Panc1 (cell line): Measurements from ENCODE around the gene OR2T8. TPM values are rescaled to one million over a fixed set of nuclear protein-coding genes. Genes with fewer than 3 reads are reported as not detected.

Experiments used
- ATAC-seq: fragments of 200-7000 bp; cut with Tn5 transposase; 2 replicates; pipeline ENCODE4 v1.9.1; 2020; ENCODE audit warnings: mild to moderate bottlenecking, moderate library complexity
- BruUV-seq: library from RNA; stranded (reverse); fragments of 400-500 nt; replicated peaks from 2 replicates; lab custom pipeline; 2021; lab: Mats Ljungman, UMichigan
- CTCF ChIA-PET: fragments of 300-600 bp; sonication (Branson Sonifier 250); formaldehyde crosslinking; loops from one replicate; lab custom pipeline; 2022; ENCODE audit warnings: antibody characterized with exemption; lab: Charles Lee
- POLR2A ChIA-PET: fragments of 300-600 bp; sonication (Branson Sonifier 250); formaldehyde crosslinking; loops from one replicate; lab custom pipeline; 2022; ENCODE audit warnings: antibody characterized with exemption; lab: Charles Lee
- DNase-seq: peaks from one replicate; pipeline ENCODE4 v3.0.0-alpha.2; 2010; ENCODE audit warnings: low read depth, low spot score
- H3K27ac ChIP-seq: 2 replicates; pipeline ENCODE4 v1.5.1; 2011; ENCODE audit warnings: mild to moderate bottlenecking, low read length, inconsistent platforms
- H3K27me3 ChIP-seq: fragments of 200-500 bp; sonication (Bioruptor generic); 2 replicates; pipeline ENCODE4 v1.6.0; 2014; ENCODE audit warnings: low read length, inconsistent platforms; ENCODE audit not compliant: control insufficient read depth, insufficient read depth
- H3K36me3 ChIP-seq: fragments of 200-500 bp; sonication (Bioruptor generic); 2 replicates; pipeline ENCODE4 v1.5.1; 2014; ENCODE audit warnings: inconsistent platforms, mild to moderate bottlenecking, low read length, moderate library complexity; ENCODE audit not compliant: control insufficient read depth, insufficient read depth
- H3K4me1 ChIP-seq: 2 replicates; pipeline ENCODE4 v1.5.1; 2011; ENCODE audit warnings: inconsistent platforms, mild to moderate bottlenecking, low read length, moderate library complexity; ENCODE audit not compliant: control insufficient read depth, insufficient read depth
- H3K4me3 ChIP-seq, 2 experiments: 2 replicates each; pipeline ENCODE4 v1.5.1; 2011 to 2012; ENCODE audit warnings: low read depth in 2 of 2, low read length in 2 of 2, mild to moderate bottlenecking in 2 of 2, inconsistent platforms in 1 of 2, moderate library complexity in 1 of 2
- H3K9me3 ChIP-seq: fragments of 200-500 bp; sonication (Bioruptor generic); 2 replicates; pipeline ENCODE4 v1.5.1; 2014; ENCODE audit warnings: low read depth, mild to moderate bottlenecking, inconsistent platforms, low read length, moderate library complexity; ENCODE audit not compliant: control insufficient read depth, insufficient read depth
- POLR2AphosphoS5 ChIP-seq: IDR thresholded peaks from 2 replicates; pipeline ENCODE4 v1.6.1; 2012; ENCODE audit warnings: mild to moderate bottlenecking, low read depth, low read length, moderate library complexity
- SIN3A ChIP-seq: IDR thresholded peaks from 2 replicates; pipeline ENCODE4 v1.6.1; 2012; ENCODE audit warnings: low read depth, mild to moderate bottlenecking, low read length, moderate library complexity, borderline replicate concordance; ENCODE audit not compliant: insufficient read depth
- in situ Hi-C: cut with HindIII; loops from 2 replicates; pipeline ENCODE4 v1.10.0; 2016; ENCODE audit warnings: low sequenced_read_pairs, low pct_unique_long_range_greater_than_20kb
- intact Hi-C: fragments of 100-400 bp; cut with micrococcal nuclease; formaldehyde crosslinking; loops from one replicate; pipeline ENCODE4 v1.10.0; 2022; ENCODE audit not compliant: unreplicated experiment
- total RNA-seq: library from RNA; stranded (reverse); gene quantifications from one replicate; pipeline ENCODE4 v1.2.1, GENCODE V29; 2021; ENCODE audit not compliant: unreplicated experiment
- TF ChIP-seq, protein P1 (sequence below), 2 experiments: IDR thresholded peaks; 2 replicates each; pipeline ENCODE4 v1.6.1; 2011 to 2012; ENCODE audit warnings: low read depth in 2 of 2, control low read depth in 1 of 2, low read length in 1 of 2, mild to moderate bottlenecking in 1 of 2, moderate library complexity in 1 of 2; ENCODE audit not compliant: insufficient read depth in 1 of 2
- TF ChIP-seq, protein P2 (sequence below): fragments of 450-650 bp; IDR thresholded peaks from 2 replicates; pipeline ENCODE4 v1.5.1; 2017; ENCODE audit warnings: mild to moderate bottlenecking

OR2T8 gene
- total RNA-seq, 1 experiment from 2014 or later = not detected

DNA sequence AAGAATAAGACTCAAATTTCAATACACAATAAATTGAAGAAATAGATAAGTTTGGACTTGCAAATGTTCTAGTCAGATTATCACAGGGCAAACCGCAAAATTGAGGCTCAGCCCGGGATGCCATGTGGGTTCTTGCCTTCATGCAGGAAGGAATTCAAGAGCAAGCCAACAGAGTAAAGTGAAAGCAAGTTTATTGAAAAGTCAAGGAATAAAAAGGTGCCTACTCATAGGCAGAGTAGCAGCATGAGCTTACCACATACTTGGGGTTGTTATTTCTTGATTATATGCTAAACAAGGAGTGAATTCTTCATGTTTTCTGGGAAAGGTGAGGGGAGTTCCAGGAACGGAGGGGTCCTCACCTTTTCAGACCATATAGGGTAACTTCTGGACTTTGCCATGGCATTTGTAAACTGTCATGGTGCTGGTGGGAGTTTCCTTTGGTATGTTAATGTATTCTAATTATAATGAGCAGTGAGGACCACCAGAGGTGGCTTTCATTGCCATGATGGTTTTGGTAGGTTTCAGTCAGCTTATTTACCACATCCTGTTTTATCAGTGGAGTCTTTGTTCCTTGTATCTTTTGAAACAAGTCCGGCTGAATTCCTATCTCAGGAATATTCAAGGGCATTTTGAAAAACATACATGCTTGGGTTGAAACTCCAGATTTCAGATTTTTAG, 43.0 kb downstream of the OR2T8 start:
- CTCF ChIA-PET = no interaction called here
- no peak overlapping the region for H3K4me3 ChIP-seq
- no peaks in the 10 kb centered on the region for H3K27me3 ChIP-seq
- TF ChIP-seq, protein P1, sequence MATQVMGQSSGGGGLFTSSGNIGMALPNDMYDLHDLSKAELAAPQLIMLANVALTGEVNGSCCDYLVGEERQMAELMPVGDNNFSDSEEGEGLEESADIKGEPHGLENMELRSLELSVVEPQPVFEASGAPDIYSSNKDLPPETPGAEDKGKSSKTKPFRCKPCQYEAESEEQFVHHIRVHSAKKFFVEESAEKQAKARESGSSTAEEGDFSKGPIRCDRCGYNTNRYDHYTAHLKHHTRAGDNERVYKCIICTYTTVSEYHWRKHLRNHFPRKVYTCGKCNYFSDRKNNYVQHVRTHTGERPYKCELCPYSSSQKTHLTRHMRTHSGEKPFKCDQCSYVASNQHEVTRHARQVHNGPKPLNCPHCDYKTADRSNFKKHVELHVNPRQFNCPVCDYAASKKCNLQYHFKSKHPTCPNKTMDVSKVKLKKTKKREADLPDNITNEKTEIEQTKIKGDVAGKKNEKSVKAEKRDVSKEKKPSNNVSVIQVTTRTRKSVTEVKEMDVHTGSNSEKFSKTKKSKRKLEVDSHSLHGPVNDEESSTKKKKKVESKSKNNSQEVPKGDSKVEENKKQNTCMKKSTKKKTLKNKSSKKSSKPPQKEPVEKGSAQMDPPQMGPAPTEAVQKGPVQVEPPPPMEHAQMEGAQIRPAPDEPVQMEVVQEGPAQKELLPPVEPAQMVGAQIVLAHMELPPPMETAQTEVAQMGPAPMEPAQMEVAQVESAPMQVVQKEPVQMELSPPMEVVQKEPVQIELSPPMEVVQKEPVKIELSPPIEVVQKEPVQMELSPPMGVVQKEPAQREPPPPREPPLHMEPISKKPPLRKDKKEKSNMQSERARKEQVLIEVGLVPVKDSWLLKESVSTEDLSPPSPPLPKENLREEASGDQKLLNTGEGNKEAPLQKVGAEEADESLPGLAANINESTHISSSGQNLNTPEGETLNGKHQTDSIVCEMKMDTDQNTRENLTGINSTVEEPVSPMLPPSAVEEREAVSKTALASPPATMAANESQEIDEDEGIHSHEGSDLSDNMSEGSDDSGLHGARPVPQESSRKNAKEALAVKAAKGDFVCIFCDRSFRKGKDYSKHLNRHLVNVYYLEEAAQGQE (IDR thresholded peaks at IDR 0.05; ENCODE audit: insufficient read depth in 1 of 2, low read depth in 2 of 2, low read length in 1 of 2) = no peak
- H3K36me3 ChIP-seq = no peaks in the 10 kb centered on the region
- intact Hi-C loops (no loop called here), in situ Hi-C loops (no loop called here)
- no peak for ATAC-seq
- no peak for DNase-seq
- POLR2A ChIA-PET = no interaction called here
- H3K9me3 ChIP-seq = no peaks in the 10 kb centered on the region
- H3K4me1 ChIP-seq = no peaks in the 10 kb centered on the region
- no peak overlapping the region for H3K27ac ChIP-seq
- no TSS peak for BruUV-seq

DNA sequence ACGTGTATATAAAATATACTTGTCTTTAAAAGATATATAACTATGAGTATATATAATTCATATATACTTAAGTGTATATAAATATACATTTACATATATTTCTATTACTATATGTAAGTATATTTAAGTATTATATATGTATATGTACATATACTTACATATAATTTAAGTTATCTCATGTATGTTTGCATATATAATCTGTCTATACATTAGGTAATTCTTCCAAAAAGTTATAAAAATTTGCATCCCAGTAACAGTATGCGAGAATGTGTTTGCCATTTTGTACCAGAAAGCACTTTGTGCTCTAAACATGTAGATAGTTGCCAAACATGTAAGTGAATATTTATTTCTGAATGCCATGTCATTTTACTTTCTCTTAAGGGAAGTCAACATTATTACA, 44.9 kb downstream of the OR2T8 start, which contains the start of gene OR2AK2:
OR2AK2 (plus strand) TSS at position 301 of the 400 bp plus-strand sequence. CDS start 144 bp downstream, outside the sequence.
- no TSS peak for BruUV-seq
- Histone ChIP-seq H3K27ac (no peak within 1 kb of the TSS), H3K4me3 (no peak within 1 kb of the TSS), H3K27me3 (no peaks in the 10 kb centered on the region), H3K4me1 (no peaks in the 10 kb centered on the region), H3K36me3 (no peaks in the 10 kb centered on the region), H3K9me3 (no peaks in the 10 kb centered on the region)
- ChIA-PET CTCF (no interaction called here), POLR2A (no interaction called here)
- in situ Hi-C loops = no loop called here
- no peak for TF ChIP-seq SIN3A
- TF ChIP-seq, protein P1 (IDR thresholded peaks at IDR 0.05; ENCODE audit: insufficient read depth in 1 of 2, low read depth in 2 of 2, low read length in 1 of 2) = no peak
- no peak for TF ChIP-seq POLR2AphosphoS5
- TF ChIP-seq, protein P2, sequence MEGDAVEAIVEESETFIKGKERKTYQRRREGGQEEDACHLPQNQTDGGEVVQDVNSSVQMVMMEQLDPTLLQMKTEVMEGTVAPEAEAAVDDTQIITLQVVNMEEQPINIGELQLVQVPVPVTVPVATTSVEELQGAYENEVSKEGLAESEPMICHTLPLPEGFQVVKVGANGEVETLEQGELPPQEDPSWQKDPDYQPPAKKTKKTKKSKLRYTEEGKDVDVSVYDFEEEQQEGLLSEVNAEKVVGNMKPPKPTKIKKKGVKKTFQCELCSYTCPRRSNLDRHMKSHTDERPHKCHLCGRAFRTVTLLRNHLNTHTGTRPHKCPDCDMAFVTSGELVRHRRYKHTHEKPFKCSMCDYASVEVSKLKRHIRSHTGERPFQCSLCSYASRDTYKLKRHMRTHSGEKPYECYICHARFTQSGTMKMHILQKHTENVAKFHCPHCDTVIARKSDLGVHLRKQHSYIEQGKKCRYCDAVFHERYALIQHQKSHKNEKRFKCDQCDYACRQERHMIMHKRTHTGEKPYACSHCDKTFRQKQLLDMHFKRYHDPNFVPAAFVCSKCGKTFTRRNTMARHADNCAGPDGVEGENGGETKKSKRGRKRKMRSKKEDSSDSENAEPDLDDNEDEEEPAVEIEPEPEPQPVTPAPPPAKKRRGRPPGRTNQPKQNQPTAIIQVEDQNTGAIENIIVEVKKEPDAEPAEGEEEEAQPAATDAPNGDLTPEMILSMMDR = no peak
- intact Hi-C loops = no loop called here
- ATAC-seq = no peak
- no peak for DNase-seq
